Stimulated activated CD4-positive, alpha-beta T cell treated with anti-CD3 and anti-CD28 coated beads, Interleukin-1b, Interleukin-23, amount 100 ng/mL, for 1 hour (primary cell): ENCODE results near the gene OOEP.

ENCODE experiments used
- DNase-seq, 2 donors: peaks; one replicate each; pipeline ENCODE4 v3.0.0-alpha.2; 2020; ENCODE audit warnings: low read depth in 2 of 2

The OOEP gene

DNA sequence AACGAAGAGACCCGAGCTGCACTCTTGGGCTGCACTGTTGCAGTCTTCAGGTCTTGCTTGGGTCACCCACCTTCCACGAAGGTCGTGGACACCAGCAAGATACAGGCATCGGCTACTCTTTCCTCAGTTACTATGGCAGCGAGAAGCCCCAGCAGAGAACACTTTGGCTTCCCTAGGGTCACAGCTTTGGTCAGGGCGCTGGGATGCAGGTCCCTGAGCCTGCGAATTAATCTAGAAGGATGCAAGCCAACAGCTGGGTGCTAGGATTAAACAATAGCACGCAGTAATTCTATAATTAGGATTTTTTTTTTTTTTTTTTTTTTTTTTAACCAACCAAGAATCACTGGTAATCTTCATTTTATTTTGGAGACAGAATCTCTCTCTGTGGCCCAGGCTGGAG, 5.1 kb downstream of the OOEP start:
- DNase-seq, result no peak

DNA sequence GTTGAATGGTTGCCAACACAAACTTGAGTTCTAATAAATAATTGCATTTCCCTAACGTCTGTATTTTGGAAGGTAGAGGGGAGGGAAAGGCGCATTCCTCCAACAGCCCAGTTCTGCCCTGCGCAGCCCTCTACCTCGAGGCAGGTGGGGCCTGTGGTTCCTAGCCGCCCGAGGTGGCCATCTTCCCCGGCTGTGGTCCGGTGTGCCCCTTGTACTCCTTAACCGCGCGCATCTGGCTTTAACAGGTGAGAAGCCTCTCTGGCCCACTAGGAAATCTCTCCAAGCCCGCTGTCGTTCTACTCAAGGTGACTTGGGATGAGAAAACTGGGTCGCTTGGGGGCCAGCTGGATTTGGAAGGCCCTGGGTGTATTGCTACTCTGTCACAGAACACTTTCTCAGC, 5.6 kb downstream of the OOEP start:
- no peak for DNase-seq

DNA sequence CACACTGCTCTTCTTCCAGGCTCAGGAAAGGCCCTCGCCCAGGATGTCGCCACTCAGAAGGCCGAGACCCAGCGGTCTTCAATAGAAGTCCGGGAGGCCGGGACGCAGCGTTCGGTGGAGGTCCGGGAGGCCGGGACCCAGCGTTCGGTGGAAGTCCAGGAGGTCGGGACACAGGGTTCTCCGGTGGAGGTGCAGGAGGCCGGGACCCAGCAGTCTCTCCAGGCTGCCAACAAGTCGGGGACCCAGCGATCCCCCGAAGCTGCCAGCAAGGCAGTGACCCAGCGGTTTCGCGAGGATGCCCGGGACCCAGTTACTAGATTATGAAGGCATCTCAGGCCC, 6.2 kb downstream of the OOEP start:
- no peak for DNase-seq

- DNase-seq, result no peak
These were observed 6.7 kb downstream of the OOEP start for GRCh38 chr6:73362869-73363536.

DNA sequence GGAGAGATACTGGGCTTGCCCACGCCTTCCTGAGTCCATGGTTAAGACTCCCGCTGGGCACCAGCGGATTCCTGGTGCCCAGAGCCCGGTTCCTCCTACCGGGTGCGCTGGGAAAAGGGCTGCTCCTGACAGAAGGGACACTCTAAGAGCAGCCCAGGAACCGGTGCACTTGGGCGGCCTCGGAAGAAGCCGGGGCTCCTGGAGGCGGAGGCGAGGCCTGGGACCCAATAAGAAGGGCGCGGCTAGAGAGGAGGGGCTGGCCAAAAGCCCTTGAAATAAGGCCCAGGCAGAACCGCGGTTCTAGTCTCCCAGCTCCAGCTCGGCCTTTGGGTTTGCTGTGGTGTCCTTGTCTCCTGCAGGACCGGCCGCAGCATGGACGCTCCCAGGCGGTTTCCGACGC, 7.3 kb downstream of the OOEP start, which contains the start of gene KHDC3L:
KHDC3L (plus strand) TSS at position 301 of the 400 bp plus-strand sequence; CDS start at position 373, 72 bp downstream.
- no peak for DNase-seq

DNA sequence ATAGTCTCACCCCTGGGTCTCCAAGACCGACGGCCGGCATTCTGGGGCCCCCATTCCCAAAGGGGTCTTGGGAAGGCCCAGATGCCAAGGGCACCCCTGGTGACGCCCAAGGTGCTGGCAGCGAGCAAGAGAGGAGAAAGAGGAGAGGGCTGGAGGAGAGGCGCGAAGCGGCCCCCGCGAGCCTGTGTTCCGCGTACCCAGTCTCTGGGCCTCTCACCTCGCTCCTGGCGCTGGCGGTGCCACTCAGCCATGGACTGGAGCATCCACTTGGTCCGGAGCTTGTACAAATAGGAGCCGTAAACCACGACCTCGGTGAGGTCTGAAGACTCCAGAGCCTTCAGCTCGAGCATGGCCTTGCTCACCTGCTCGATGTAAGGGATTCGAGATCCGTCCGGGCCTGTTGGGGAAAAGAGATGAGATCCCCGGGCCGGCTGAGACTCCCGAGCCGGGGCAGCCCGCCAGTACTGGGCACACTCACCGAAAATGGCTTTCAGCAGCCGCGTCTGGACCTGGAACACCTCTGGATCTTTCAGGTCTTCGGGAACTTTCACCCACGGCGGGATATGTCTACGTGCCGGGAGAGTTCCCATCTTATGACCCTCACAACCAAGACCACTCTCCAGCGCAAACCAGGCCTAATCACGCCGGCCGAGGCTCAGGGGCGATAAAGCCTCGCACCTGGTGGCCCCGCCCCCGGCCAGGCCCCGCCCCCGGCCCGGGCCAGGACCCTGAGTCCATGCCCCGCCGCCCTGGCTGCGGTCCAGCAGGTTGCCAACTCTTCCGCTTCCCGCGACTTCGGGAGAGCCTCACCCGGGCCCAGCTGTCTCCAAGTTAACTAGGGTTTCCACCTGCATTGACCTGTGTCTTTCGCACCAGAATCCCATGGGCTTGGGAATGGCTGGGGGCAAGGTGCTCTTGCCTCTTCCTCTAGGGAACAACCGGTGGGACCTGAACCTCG, 15.8 kb downstream of the OOEP start, which contains the start of gene DPPA5:
DPPA5 (minus strand) TSS at position 641 of the 958 bp plus-strand sequence; CDS start at position 590, 51 bp downstream.
- DNase-seq, result no peak

- no peak for DNase-seq
These were observed 20.4 kb downstream of the OOEP start for GRCh38 chr6:73349311-73349710.

GRCh38 chr6:73348550-73349204, 21.0 kb downstream of the OOEP start:
- DNase-seq, result no peak

- no peak for DNase-seq
These were observed 26.5 kb downstream of the OOEP start for GRCh38 chr6:73343164-73343563.

DNA sequence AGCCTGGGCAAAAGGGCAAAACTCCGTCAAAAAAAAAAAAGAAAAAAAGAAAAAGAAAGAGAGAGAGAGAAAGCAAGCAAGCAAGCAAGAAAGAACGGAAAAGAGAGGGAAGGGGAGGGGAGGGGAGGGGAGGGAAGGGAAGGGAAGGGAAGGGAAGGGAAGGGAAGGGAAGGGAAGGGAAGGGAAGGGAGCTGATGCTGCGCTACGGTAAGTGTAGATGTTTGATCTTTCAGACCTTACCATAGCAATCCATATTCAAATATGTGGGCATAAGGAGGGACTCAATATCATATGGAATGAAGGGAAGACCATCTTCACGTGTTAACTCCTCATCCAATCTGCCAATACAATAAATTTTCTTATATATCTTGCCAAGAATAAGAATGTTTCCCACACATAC, 27.5 kb downstream of the OOEP start:
- DNase-seq, result no peak

DNA sequence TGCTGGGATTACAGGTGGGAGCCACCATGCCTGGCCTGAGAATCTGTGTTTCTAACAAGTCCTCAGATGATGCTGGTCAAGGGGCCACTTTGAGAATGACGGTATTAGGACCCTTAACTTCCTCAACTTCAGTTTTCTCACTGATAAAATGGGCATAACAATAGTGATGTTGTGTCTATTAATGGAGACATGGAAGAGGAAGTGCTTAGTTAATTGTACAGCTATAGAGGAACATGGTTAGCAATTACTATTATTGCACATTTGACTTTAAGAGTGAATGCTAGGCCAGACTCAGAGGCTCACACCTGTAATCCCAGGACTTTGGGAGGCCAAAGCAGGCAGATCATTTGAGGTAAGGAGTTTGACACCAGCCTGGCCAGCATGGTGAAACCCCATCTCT, 28.4 kb downstream of the OOEP start:
- no peak for DNase-seq

- no peak for DNase-seq
These were observed 29.6 kb downstream of the OOEP start for GRCh38 chr6:73340048-73340447.

- no peak for DNase-seq
These were observed 30.4 kb downstream of the OOEP start for GRCh38 chr6:73339340-73339739.

- no peak for DNase-seq
These were observed 40.5 kb downstream of the OOEP start for GRCh38 chr6:73329201-73329600.

- no peak for DNase-seq
These were observed 40.9 kb downstream of the OOEP start for GRCh38 chr6:73328790-73329189.

DNA sequence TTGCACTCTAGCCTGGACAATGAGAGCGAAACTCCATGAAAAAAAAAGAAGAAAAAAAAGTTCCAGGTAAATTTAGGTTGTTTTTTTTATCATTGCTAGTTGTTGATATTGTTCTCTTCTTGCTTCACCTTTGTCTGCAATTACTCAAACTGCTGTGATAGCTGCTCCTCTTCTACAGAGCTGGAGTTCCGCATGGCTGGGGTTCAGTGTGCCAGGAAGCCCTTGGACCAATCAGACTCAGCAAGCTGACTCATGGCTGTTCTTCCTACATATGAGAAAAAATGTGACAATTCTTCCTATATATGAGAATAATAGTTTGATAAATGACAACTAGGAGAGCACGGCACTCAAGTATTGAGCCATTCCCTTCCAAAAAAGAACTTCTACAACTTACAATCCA, 44.0 kb downstream of the OOEP start:
- no peak for DNase-seq

- DNase-seq, result no peak
These were observed 46.4 kb downstream of the OOEP start for GRCh38 chr6:73323323-73323722.
